SH-SY5Y (cell line): ENCODE measurements around the gene UGT1A7.

Experiments
- GATA2 ChIP-seq: IDR thresholded peaks from 2 replicates; pipeline ENCODE4 v1.6.1; 2011; ENCODE audit warnings: mild to moderate bottlenecking, low read depth, low read length
- GATA3 ChIP-seq: IDR thresholded peaks from 2 replicates; pipeline ENCODE4 v1.6.1; 2011; ENCODE audit warnings: low read depth, mild to moderate bottlenecking, low read length, moderate library complexity

GRCh38 chr2:233672886-233673285, 8.8 kb upstream of the UGT1A7 start:
- no peak for TF ChIP-seq GATA2
- no peak for TF ChIP-seq GATA3
